GM18508 (cell line): ENCODE data around the gene ASXL2.
A peak's percentile ranks its signal among the peaks of the same experiment; 100 is the strongest.
"Not testable (repeated sequence)": the region's sequence is repeated elsewhere in the genome, so short reads cannot be mapped to it uniquely, and the experiment has no call there.

ENCODE experiments used
- ATAC-seq: cut with Tn5 transposase; IDR thresholded peaks from one replicate; pipeline ENCODE4 v1.9.1; 2021; ENCODE audit warnings: moderate number of reproducible peaks; ENCODE audit not compliant: insufficient read depth, unreplicated experiment

ASXL2 gene

GRCh38 chr2:25878361-25879132, at the start of gene ASXL2:
Gene ASXL2 (minus strand): TSS chr2:25878487. CDS start chr2:25878222, 265 bp downstream.
- ATAC-seq: peak; percentile 72

DNA sequence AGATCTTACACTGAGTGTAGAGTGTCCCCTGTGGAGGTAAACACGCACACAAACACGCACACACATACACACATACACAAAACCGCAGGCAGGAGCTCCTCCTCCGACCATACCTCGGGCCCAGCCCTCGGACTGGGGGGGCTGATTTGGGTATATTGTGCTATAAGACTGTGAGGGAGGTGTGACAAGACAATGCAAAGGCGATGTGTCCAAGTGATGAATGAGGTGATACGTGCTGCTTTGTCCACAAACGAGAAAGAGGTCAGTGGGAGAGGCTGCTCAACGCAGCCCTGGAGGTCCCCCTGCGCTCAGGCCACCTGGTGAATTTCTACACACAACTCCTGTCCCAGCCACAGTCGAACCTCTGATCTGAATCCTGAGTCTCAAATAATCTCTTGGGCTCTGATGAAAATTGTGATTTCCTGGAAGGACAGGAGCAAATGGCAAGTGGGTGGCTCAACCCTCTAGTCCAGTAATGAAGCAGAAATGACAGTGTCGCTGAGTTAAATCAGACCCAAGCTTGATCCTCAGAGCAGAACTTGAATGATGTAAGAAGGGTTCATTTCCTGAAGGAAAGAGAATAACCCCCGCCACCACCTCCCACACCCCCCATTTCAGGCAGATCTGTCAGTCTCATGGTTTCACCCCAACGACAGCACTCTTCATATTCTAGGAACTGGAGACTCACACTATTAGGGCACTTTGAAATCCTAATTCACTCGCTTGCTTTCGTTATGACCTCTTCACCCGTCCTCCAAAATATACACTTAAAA, 48.9 kb upstream of the ASXL2 start:
- ATAC-seq: no peak

- ATAC-seq: no peak
These were observed 44.2 kb upstream of the ASXL2 start for GRCh38 chr2:25922501-25922900.

DNA sequence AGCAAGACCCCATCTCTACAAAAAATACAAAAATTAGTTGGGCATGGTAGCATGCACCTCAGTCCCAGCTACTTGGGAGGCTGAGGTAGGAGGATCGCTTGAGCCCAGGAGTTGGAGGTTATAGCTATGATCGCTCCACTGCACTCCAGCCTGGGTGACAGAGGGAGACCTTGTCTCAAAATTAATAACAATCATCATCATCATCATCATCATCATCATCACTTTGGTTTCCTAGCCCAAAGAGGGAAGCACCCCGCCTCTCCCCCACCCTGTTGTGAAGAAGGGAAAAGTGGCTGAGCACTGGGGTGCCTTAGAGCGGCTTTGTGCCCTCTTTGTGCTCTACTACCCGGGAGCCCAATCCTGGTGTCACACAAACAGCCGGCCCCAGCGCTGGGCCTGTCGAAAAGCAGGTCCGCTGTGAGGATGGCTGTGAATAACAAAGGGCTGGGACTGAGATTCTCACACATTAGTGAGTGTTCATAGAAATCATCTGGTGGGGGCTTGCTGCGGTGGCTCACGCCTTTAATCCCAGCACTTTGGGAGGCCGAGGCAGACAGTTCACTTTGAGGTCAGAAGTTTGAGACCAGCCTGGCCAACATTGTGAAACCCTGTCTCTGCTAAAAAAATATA, 42.6 kb upstream of the ASXL2 start:
- no peak for ATAC-seq

GRCh38 chr2:25920336-25920735, 42.0 kb upstream of the ASXL2 start:
- ATAC-seq: no peak

GRCh38 chr2:25917832-25918231, 39.5 kb upstream of the ASXL2 start:
- no peak for ATAC-seq

DNA sequence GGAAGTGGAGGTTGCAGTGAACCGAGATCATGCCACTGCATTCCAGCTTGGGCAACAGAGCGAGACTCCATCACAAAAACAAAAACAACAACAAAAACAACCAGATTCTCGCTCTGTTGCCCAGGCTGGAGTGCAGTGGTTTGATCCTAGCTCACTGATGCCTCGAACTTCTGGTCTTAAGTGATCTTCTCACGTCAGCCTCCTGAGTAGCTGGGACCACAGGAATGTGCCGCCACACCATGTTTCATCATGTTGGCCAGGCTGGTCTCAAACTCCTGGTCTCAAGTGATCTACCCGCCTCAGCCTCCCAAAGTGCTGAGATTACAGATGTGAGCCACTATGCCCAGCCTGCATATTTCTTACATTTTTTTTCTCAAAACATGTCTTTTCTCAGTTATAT, 39.1 kb upstream of the ASXL2 start:
- not testable (repeated sequence) for ATAC-seq

DNA sequence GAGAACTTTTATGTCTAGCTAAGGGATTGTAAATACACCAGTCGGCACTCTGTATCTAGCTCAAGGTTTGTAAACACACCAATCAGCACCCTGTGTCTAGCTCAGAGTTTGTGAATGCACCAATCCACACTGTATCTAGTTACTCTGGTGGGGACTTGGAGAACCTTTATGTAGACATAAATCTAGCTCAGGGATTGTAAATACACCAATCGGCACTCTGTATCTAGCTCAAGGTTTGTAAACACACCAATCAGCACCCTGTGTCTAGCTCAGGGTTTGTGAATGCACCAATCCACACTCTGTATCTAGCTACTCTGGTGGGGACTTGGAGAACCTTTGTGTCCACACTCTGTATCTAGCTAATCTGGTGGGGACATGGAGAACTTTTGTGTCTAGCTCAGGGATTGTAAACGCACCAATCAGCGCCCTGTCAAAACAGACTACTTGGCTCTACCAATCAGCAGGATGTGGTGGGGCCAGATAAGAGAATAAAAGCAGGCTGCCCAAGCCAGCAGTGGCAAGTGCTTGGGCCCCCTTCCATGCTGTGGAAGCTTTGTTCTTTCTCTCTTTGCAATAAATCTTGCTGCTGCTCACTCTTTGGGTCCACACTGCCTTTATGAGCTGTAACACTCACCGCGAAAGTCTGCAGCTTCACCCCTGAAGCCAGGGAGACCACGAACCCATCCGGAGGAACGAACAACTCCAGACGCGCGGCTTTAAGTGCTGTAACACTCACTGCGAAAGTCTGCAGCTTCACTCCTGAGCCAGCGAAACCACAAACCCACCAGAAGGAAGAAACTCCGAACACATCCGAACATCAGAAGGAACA, 37.9 kb upstream of the ASXL2 start:
- not testable (repeated sequence) for ATAC-seq

GRCh38 chr2:25915411-25915810, 37.1 kb upstream of the ASXL2 start:
- ATAC-seq: not testable (repeated sequence)

DNA sequence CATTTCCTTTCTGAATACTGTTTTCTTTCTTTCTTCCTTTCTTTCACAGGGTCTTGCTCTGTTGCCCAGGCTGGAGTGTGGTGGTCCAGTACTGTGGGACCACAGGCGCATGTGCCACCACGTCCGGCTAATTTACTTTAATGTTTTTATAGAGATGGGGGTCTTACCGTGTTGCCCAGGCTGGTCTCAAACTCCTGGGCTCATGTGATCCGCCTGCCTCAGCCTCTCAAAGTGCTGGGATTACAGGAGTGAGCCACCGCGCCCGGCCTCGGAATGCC, 35.3 kb upstream of the ASXL2 start:
- ATAC-seq: not testable (repeated sequence)

- no peak for ATAC-seq
These were observed 34.8 kb upstream of the ASXL2 start for GRCh38 chr2:25912851-25913695.

- ATAC-seq: not testable (repeated sequence)
These were observed 31.3 kb upstream of the ASXL2 start for GRCh38 chr2:25909574-25909973.

DNA sequence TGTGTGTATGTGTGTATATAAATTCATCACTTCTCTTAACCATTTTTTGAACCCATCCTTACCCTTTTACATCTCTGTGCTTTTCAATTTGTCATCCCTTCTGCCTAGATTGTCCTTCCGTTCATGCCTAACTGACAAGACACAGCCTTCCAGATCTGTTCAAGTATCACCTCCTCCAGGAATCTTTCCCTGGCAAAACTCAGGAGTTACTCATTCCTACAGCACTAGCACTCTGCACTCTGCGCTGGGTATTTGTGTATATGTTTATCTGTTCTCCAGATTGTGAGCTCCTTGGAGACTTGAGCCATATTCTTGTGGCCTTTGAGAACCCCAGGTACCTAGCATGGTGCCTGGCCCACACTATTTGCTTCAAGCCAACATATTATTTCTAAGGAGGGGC, 26.8 kb upstream of the ASXL2 start:
- no peak for ATAC-seq

GRCh38 chr2:25903216-25903776, 25.0 kb upstream of the ASXL2 start:
- no peak for ATAC-seq

GRCh38 chr2:25899404-25899970, 21.2 kb upstream of the ASXL2 start:
- no peak for ATAC-seq

GRCh38 chr2:25897506-25897905, 19.2 kb upstream of the ASXL2 start:
- ATAC-seq: no peak

DNA sequence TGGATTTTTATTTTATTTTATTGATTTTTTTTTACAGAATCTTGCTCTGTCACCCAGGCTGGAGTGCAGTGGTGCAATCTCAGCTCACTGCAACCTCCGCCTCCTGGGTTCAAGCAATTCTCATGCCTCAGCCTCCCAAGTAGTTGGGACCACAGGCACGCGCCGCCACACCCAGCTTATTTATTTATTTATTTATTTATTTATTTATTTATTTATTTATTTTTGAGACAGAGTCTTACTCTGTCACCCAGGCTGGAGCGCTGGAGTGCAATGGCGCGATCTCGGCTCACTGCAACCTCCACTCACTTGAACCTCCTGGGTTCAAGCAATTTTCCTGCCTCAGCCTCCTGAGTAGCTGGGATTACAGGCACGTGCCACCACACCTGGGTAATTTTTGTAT, 18.0 kb upstream of the ASXL2 start:
- not testable (repeated sequence) for ATAC-seq

DNA sequence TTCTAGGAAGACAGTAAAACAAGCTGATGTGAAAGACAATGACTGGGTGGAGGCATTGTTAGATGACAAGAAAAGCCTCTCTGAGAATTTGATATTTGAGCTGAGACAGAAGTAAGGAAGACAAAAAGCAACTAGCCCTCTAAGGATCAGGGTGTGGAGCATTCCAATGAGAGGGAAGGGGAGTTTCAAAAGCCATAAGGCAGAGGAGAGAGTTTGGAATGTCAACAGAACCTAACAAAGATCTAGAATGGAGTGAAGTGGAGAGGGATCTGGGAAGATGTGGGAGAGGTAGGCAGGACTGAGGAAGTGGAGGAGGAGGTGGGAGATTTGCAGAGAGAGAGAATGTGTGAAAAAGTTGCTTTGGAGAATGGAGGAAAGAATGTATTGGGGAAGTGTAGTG, 17.3 kb upstream of the ASXL2 start:
- no peak for ATAC-seq

- ATAC-seq: no peak
These were observed 16.7 kb upstream of the ASXL2 start for GRCh38 chr2:25895018-25895417.
